BJ (cell line): ENCODE measurements around the gene LIN37. TPM values are rescaled to one million over a fixed set of nuclear protein-coding genes. Genes with fewer than 3 reads are reported as not detected.
"Not testable (repeated sequence)": the region's sequence is repeated elsewhere in the genome, so short reads cannot be mapped to it uniquely, and the experiment has no call there.

Experiments used
- CTCF ChIA-PET: fragments of 350-600 bp; formaldehyde crosslinking; extraction: SDS; loops from one replicate; lab custom pipeline; 2021; ENCODE audit warnings: antibody characterized with exemption, inconsistent platforms; lab: Yijun Ruan, JAX
- POLR2A ChIA-PET: fragments of 300-600 bp; sonication (Branson Sonifier 250); formaldehyde crosslinking; extraction: SDS; loops from one replicate; lab custom pipeline; 2021; ENCODE audit warnings: antibody characterized with exemption; lab: Charles Lee
- DNase-seq: peaks from one replicate; pipeline ENCODE4 v3.0.0-alpha.2; 2011; ENCODE audit warnings: low read depth
- H3K27me3 ChIP-seq: 2 replicates; pipeline ENCODE4 v1.6.0; 2011; ENCODE audit warnings: low read length; ENCODE audit not compliant: control insufficient read depth, insufficient read depth
- H3K36me3 ChIP-seq: 2 replicates; pipeline ENCODE4 v1.5.1; 2011; ENCODE audit warnings: low read length; ENCODE audit not compliant: control insufficient read depth, insufficient read depth
- H3K4me3 ChIP-seq: 2 replicates; pipeline ENCODE4 v1.5.1; 2011; ENCODE audit warnings: low read depth, mild to moderate bottlenecking, control low read depth, low read length
- CTCF ChIP-seq: IDR thresholded peaks from 2 replicates; pipeline ENCODE4 v1.5.1; 2011; ENCODE audit warnings: low read depth, mild to moderate bottlenecking, control low read depth, inconsistent platforms, low read length, moderate library complexity; ENCODE audit not compliant: insufficient read depth
- polyA plus RNA-seq: library from polyadenylated mRNA; depleted of rRNA; stranded (reverse); fragments of >200 nt; gene quantifications from 2 replicates; pipeline ENCODE4 v1.2.3, GENCODE V29; 2011

The LIN37 gene
- polyA plus RNA-seq, 1 experiment, result 15.0 TPM

- TF ChIP-seq CTCF, result no peak
- ChIA-PET CTCF (interaction anchor here (0.6 kb wide), 1 partner anchor 1431 kb away, joined by 4 read pairs; no protein-coding TSS in a partner anchor), POLR2A (no interaction called here)
- Histone ChIP-seq H3K27me3 (no peaks in the 10 kb centered on the region), H3K36me3 (peaks cover 58% of the 10 kb centered on the region), H3K4me3 (no peak overlapping the region)
- no peak for DNase-seq
Measured at GRCh38 chr19:35723671-35724070, 24.7 kb upstream of the LIN37 start.

GRCh38 chr19:35724132-35724531 lies 24.2 kb upstream of the LIN37 start:
- POLR2A ChIA-PET, H3K27me3 ChIP-seq, CTCF ChIA-PET, DNase-seq, H3K4me3 ChIP-seq: not testable (repeated sequence)
- H3K36me3 ChIP-seq, result peaks cover 61% of the 10 kb centered on the region

- TF ChIP-seq CTCF, result no peak
- no peak for DNase-seq
- ChIA-PET CTCF (no interaction called here), POLR2A (no interaction called here)
- no peak overlapping the region for H3K4me3 ChIP-seq
- H3K36me3 ChIP-seq, result peaks cover 62% of the 10 kb centered on the region
- no peaks in the 10 kb centered on the region for H3K27me3 ChIP-seq
Measured at GRCh38 chr19:35724560-35724959, 23.8 kb upstream of the LIN37 start.

- ChIA-PET CTCF (no interaction called here), POLR2A (no interaction called here)
- DNase-seq, result no peak
- Histone ChIP-seq H3K27me3 (no peaks in the 10 kb centered on the region), H3K4me3 (no peak overlapping the region), H3K36me3 (peaks cover 68% of the 10 kb centered on the region)
- no peak for TF ChIP-seq CTCF
Measured at GRCh38 chr19:35725216-35725861, 23.0 kb upstream of the LIN37 start.

- ChIA-PET CTCF (no interaction called here), POLR2A (no interaction called here)
- Histone ChIP-seq H3K27me3 (no peaks in the 10 kb centered on the region), H3K36me3 (peaks cover 77% of the 10 kb centered on the region), H3K4me3 (no peak overlapping the region)
- DNase-seq, result no peak
- no peak for TF ChIP-seq CTCF
Measured at GRCh38 chr19:35727053-35727955, 21.1 kb upstream of the LIN37 start.
